ENCODE data around the gene EPM2AIP1. TPM values are rescaled to one million over a fixed set of nuclear protein-coding genes. Genes with fewer than 3 reads are reported as not detected.

The EPM2AIP1 gene
- total RNA-seq, 6 experiments from 2014 or later = 12.7 to 16.3 (median 14.3) TPM

DNA sequence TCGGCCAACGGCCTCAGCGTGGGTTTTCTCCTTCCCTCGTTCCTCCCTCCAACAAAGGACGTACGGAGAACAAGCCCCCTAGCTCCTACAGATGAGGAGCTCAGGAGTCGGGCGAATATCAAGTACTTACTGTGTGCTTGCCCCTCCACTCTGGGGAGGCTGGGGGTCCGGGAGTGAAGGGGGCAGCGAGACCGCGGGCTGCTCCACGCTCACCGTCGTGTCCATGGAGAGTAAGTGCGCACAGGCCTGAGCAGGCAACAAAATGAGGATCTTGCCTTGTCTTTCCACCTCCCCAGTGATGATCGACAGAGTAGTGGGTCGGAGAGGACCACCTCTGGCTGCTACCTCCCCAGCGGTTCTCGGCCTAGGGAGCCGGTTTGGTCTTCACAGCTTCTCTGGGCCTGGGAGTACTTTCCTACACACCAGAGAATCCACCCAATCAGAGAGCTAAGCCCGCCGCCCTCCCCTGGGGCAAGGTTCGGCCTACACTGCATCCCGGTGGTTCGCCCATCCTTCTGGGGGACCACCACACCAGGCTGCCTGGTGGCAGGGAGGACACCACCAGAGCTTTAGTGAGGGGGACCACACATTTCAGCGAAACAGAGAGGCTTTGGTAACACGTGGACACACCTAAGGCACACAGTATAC, 47.5 kb downstream of the EPM2AIP1 start:
- Mint-ChIP-seq H3K9me3 (peaks cover 32% of the 10 kb centered on the region), H3K4me3 (peak overlapping the region; percentile 71), H3K4me1 (ENCODE audit: low read depth) (peaks cover 7% of the 10 kb centered on the region), H3K27me3 (ENCODE audit: insufficient read depth) (peaks cover 9% of the 10 kb centered on the region), H3K27ac (no peak overlapping the region), H3K36me3 (ENCODE audit: low read depth) (peaks cover 25% of the 10 kb centered on the region)
- no peak for DNase-seq
- TF ChIP-seq, protein P1, sequence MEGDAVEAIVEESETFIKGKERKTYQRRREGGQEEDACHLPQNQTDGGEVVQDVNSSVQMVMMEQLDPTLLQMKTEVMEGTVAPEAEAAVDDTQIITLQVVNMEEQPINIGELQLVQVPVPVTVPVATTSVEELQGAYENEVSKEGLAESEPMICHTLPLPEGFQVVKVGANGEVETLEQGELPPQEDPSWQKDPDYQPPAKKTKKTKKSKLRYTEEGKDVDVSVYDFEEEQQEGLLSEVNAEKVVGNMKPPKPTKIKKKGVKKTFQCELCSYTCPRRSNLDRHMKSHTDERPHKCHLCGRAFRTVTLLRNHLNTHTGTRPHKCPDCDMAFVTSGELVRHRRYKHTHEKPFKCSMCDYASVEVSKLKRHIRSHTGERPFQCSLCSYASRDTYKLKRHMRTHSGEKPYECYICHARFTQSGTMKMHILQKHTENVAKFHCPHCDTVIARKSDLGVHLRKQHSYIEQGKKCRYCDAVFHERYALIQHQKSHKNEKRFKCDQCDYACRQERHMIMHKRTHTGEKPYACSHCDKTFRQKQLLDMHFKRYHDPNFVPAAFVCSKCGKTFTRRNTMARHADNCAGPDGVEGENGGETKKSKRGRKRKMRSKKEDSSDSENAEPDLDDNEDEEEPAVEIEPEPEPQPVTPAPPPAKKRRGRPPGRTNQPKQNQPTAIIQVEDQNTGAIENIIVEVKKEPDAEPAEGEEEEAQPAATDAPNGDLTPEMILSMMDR (IDR thresholded peaks at IDR 0.05) = no peak

DNA sequence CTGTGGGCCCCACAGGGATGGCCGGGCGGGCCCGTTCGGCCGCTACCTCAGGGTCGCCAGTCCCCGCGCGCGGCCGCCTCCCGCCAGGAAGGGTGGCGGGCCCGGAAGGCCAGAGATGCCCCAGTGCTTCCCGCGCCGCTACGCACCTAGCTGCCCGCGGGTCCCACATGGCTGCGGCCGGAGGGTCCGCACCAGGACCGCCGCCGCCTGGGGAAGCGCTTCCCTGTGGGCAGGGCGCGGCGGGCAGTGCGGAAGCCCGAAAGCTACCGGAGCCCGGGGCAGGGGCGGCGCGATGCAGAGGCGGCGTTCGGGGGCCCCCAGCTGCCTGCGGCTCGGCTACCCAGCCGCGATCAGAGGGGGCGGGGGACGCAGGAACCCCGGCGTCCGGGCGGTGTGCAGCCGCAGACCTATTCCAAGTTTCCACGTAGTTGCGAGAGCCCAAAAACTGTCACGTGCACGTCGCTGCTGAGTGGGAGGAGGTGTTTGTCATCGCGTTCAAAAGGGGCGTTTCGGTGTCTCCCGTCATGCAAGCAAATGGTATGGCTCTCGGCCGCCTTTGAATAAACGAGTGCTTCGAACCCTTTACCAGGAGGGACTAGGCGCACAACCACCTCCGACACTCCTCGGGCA, 48.2 kb downstream of the EPM2AIP1 start, which contains the start of gene TRANK1:
TRANK1 (minus strand) TSS at position 414 of the 630 bp plus-strand sequence; CDS start at position 169, 245 bp downstream.
- DNase-seq = no peak
- TF ChIP-seq, protein P1 (IDR thresholded peaks at IDR 0.05) = no peak
- Mint-ChIP-seq H3K27ac (no peak within 1 kb of the TSS), H3K36me3 (ENCODE audit: low read depth) (peaks cover 25% of the 10 kb centered on the region), H3K27me3 (ENCODE audit: insufficient read depth) (peaks cover 9% of the 10 kb centered on the region), H3K4me3 (peak within 1 kb of the TSS; percentile 87), H3K9me3 (peaks cover 32% of the 10 kb centered on the region), H3K4me1 (ENCODE audit: low read depth) (peaks cover 7% of the 10 kb centered on the region)

- H3K27me3 Mint-ChIP-seq (ENCODE audit: insufficient read depth) = peaks cover 9% of the 10 kb centered on the region
- TF ChIP-seq, protein P1 (IDR thresholded peaks at IDR 0.05) = no peak
- H3K27ac Mint-ChIP-seq = no peak overlapping the region
- peak overlapping the region; percentile 87 for H3K4me3 Mint-ChIP-seq
- H3K9me3 Mint-ChIP-seq = peaks cover 27% of the 10 kb centered on the region
- H3K36me3 Mint-ChIP-seq (ENCODE audit: low read depth) = peaks cover 22% of the 10 kb centered on the region
- DNase-seq = peak; percentile 9
- H3K4me1 Mint-ChIP-seq (ENCODE audit: low read depth) = peaks cover 7% of the 10 kb centered on the region
These were observed 48.8 kb downstream of the EPM2AIP1 start for GRCh38 chr3:36944012-36944640.

DNA sequence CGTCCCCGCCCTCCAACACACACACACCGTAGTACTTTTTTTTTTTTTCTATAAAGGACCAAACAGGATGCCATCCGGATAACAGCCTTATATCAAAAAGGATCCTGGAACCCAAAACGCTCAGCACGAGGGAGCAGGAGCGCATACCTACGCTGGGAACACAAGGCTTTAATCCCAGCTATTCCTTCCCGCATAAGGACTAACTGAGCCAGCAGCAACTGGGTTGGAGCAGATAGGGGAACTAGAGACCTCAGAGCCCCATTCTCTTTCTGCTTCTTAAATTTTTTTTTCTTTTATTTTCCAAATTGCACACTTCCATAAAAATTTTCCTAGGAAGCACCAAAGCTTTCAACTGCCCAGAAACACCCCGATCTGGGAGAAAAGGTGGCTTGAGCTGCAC, 49.3 kb downstream of the EPM2AIP1 start:
- Mint-ChIP-seq H3K4me3 (peak overlapping the region; percentile 87), H3K9me3 (peaks cover 22% of the 10 kb centered on the region), H3K36me3 (ENCODE audit: low read depth) (peaks cover 17% of the 10 kb centered on the region), H3K27me3 (ENCODE audit: insufficient read depth) (peaks cover 5% of the 10 kb centered on the region), H3K27ac (no peak overlapping the region), H3K4me1 (ENCODE audit: low read depth) (peaks cover 7% of the 10 kb centered on the region)
- no peak for DNase-seq
- TF ChIP-seq, protein P1 (IDR thresholded peaks at IDR 0.05) = no peak

DNA sequence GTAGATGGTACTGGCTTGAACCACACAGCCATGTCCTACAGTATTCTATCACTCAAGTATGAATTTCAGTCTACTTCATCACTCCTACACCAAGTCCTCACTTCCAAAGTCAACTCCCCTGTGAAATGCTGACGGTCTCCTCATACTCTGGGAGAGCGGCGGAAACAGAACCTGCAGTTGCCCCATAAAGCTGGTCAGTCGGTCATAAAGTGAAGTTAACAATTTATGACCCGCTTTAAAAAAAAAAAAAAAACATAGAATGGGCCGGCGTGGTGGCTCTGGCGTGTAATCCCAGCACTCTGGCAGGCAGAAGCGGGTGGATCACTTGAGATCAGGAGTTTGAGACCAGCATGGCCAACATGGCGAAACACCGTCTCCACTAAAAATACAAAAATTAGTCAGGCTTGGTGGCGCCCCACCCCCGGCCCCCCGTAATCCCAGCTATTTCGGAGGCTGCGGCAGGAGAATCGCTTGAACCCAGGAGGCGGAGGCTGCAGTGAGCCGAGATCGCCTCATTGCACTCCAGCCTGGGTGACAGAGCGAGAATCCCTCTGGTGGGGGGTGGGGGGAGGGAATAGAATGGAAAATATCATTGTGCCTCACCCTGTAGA, 50.2 kb downstream of the EPM2AIP1 start:
- H3K4me3 Mint-ChIP-seq = no peak overlapping the region
- H3K36me3 Mint-ChIP-seq (ENCODE audit: low read depth) = peaks cover 11% of the 10 kb centered on the region
- peaks cover 9% of the 10 kb centered on the region for H3K4me1 Mint-ChIP-seq (ENCODE audit: low read depth)
- DNase-seq = no peak
- H3K9me3 Mint-ChIP-seq = peaks cover 13% of the 10 kb centered on the region
- H3K27me3 Mint-ChIP-seq (ENCODE audit: insufficient read depth) = peaks cover 7% of the 10 kb centered on the region
- TF ChIP-seq, protein P1 (IDR thresholded peaks at IDR 0.05) = no peak
- H3K27ac Mint-ChIP-seq = no peak overlapping the region
